NCI-H345 treated with DMSO at 0.1 percent for 48 hours (cell line): ENCODE data around the gene NYAP2.

ENCODE experiments used
- DNase-seq: peaks from one replicate; lab custom pipeline; 2025; ENCODE audit not compliant: unreplicated experiment; lab: John Stamatoyannopoulos, UW

NYAP2 gene

DNA sequence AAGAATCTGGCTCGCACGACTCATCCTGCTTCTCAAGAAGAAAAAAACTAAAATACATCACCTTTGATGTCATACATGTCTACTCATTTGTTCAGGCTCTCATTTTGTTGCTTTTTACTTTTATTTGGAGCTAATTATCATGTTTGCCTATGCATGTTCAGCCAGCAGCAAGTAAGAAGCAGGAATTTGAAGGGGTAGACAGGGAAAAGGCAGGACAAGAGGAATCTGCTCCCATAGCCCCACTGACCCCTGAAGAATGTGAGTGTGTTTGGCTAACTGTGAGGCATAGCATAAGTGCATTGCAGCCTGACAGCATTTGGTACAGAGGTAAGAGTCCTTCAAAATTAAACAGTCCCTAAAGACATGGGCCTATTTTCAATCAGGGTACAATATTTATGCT, 72.7 kb downstream of the NYAP2 start:
- no peak for DNase-seq

DNA sequence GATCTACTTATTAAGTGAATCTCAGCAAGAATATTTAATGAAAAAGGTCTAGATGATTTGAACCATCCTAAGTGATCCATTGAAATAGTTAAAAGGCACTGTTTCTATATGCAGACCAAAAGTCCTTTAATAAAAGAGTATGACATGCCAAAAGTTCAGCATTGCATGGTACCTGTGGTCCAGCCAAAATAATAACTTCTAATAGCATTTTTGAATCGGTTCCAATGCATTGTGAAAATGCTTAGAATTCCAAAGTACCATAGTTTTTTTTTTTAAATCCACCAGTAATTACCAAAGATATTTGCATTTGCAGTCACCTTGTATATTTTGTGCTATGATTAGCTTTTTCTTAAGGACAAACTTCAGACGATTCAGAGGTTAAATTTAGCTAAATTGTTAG, 79.9 kb downstream of the NYAP2 start:
- no peak for DNase-seq

DNA sequence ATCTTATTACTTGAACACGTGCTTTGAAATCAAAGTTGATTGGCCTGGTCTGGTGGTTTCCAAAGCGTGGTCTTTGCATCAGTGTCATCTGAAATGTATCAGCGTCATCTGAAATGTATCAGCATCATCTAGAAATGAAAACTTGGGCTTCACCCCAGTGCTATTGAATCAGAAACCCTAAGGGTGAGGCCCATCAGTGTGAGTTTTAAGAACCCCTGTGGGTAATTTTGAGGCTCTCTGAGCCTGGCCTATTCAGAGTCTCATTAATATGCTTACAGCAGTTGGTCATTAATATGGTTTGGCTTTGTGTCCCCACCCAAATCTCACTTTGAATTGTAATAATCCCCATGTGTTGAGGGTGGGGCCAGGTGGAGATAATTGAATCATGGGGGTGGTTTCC, 85.2 kb downstream of the NYAP2 start:
- DNase-seq, result no peak

DNA sequence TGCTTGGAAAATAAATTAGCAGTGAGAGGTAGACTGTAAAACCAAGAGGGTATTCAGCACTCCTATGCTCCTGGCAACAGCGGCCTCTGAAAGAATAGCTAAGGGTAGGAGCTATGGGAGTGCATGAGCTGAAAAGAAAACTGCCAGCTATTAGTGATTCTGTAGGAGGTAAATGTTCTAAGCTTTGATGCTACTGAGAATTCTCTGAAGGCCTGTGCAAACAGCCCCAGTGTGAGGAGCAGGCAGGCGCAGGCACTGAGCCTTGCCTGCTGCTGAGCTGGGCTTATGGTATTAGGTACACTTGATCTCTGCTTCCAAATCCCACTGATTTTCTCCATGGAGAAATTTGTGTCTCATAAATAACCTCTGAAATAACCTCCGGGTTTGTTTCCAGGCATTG, 86.7 kb downstream of the NYAP2 start:
- DNase-seq, result no peak

DNA sequence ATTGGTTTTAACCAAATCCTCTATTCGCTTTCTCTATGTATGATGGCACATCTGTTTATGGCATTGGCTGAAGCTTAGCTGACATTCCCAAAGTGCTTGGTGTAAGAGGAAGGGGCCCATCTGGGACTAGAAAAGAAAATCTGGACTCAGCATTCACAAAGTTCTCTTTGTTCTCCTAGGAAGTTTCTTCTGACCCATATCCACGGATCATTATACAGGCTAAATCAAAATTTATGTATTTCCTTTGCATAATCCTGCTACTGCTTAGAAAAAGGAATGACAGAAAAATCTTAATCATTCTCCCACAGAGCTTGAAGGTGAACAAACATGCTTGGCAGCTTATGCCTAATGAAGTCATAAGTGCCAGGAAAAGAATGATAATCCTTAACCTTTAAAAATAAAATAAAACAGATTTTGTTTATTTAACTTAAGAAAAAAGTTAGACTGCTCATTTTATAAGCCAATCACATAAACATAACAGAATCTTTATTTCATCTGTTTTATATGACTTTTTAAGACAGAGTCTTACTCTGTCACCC, 88.4 kb downstream of the NYAP2 start:
- no peak for DNase-seq

DNA sequence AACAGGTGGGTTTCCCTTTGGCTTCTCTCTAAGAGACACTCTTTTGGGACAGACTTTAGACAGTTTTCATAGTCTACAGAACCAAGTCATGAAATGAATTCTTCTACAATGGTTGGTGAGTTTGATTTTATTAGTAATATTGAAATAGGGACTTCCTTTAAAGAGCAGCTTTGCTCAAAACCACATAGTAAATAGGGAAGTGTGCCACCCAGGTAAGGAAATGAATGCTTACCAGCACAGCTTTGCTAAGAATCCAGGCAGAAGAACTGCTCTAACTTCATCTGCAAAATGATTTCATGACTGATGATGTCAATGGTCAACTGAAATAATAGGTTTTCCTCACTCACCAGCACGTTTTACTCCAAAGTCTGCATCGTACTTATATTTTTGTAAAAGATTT, 89.2 kb downstream of the NYAP2 start:
- DNase-seq, result no peak

DNA sequence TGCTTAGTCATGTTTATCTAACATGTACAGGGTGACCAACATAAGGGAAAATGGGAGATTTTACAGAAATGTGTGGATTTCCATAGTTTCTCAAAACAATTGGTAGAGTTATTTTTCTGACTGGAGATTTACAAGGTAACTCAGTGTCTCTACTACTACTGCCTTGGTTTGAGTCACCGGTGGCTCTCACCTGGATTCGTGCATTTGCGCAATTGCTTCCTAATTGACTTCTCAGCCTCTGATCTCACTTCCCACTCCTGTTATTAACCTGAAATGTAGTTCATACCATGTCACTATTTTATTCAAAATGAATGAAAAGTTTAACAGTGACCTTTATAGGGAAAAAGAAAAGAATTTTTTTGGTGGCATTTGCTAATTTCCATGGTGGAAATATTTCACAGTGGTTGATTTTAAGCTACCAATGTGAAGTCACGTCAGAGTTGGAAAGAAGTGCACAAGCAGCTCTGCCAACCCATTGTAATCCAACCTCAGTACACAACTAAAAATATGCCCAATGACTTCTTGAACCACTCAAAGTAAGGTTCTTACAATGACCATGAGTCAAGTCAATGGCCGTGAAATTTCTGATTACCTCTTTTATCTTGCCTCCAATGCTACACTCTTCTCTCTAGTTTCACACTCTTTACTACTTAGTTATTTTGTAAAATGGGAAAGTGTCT, 94.0 kb downstream of the NYAP2 start:
- no peak for DNase-seq

DNA sequence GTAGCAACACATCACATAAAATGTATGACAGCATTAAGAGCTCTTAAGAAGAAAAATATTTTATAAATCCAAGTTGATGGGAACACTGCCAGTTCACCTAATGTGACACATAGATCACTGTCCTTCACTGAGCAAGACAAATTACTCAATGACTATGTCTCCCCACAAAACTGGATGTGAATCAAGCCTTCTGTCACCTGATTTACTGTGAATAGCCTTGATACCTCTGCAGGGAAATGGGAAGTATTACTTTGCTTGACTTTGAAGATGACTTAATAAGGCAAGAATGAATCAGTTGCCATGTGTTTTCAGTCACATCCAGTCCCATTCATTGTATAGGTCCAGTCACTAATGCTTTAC, 94.6 kb downstream of the NYAP2 start:
- no peak for DNase-seq

DNA sequence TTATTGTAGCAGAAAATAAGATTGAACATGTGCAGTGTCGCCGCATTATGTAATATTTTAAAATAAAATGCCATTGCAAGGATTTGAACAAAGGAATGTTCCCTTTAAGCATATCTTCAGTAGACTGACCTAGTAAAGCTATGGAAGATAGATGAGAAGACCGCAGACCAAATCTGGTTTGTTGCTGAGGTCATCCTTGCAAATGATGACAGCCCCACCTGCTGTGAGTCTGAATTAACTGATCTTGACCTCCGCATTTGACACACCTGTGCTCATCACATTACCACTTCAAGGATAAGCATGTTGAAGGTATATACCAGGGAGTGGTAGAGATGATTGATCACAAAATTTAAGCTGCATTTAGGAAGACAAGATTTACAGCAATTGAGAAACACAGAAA, 96.2 kb downstream of the NYAP2 start:
- no peak for DNase-seq

DNA sequence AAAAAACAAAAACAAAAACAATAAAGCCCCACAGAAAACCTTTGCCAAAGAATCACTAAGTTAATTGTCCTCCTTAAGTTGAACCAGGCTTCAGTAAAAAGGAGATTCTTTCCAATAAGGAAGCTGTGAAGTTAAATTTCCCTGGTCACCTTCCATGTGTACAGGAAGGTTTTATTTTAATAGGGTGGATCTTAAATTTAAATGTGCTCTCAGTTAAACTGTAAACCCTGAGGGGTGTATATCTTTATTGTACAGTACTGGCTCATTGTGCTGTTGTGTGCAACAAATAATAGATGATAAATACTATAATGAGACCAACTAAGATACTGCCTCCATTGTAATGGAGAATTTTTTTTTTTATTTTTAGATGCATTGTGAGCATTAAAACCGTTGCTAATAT, 97.1 kb downstream of the NYAP2 start:
- DNase-seq, result no peak

DNA sequence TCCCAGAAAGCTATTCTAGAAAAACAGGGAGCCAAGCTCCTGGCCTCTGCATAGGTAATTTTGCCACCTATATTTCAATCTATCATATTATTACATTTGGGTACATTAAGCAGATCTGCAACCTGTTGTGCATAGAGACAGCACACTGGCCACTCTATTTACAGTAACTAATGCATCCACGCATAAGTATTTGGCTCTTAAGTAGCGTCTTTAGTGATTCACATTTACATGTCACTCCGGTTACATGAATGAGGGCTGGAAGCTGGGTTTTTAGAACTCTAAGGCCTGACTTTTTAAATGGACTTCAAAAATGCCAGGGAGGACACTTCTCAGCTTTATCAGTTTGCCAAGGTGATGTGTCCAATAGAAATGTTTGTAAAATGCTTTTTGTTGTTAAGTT, 97.7 kb downstream of the NYAP2 start:
- no peak for DNase-seq

DNA sequence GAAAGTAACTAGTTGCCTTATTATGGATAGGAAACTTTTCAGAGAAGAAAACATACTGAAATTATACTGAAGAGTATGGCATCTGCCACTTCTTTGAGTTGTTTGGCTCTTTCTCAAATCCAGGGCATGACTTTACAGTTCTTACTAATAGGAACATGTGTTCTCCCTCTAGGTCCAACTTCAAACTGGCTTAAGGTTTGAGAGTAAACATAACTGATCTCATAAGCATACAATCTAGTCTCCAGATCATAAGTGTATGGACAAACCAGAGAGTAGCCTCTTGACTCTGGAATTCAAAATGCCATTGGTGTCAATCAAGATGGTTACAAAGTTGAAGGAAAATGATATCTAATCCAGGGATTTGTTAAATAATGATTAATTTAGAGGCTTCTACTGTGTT, 101.5 kb downstream of the NYAP2 start:
- DNase-seq, result no peak

DNA sequence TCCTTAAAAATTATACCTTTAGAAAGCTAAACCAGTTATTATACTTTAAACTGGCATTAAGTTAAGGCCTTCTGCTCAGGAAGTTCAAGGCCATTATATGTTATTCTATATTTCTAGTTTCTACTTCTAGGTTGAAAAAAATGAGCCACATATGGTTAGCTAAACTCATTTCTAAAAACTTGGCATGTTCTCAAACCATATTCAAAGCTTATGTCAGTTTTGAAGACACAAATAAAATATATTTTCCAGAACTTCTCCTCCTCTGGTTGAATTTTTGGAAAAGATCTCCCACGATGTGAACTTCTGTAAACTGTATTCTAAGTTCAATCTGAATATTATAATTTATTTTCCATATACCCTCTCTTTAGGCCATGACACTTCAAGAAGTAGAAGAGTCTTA, 103.5 kb downstream of the NYAP2 start:
- DNase-seq, result no peak

DNA sequence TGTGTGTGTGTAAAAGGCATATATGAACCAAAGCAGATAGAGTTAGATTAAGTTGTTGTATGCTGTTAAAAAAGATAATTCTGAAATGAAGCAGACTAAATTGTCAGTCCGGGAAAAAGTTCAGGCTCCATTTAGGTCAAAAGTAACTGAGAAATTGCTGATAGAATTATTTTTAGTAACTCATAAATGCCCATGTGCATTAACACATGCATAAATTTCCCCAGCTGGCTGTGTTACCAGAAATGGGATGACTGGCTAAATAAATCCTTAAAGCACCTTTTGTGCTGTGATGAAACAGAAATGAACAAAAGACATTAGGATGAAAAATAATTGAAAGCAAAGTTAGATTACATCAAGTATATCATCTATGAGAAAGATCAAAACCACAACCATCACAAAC, 111.3 kb downstream of the NYAP2 start:
- DNase-seq, result no peak

DNA sequence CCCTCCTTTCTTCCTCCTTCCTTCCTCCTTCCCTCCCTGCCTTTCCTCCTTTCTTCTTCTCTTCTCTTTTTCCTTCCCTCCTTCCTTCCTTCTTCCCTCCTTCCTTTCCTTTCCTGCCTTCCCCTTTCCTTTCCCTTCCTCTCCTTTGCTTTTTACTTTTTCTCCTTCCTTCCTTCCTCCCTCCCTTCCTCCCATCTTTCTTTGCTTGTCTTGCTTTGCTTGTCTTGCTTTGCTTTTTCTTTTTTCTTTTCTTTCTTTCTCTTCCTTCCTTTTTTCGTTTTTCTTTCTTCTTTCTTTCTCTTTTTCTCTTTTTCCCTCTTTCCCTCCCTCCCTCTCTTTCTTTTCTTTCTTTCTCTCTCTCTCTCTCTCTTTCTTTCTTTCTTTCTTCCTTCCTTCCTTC, 113.0 kb downstream of the NYAP2 start:
- DNase-seq, result no peak

DNA sequence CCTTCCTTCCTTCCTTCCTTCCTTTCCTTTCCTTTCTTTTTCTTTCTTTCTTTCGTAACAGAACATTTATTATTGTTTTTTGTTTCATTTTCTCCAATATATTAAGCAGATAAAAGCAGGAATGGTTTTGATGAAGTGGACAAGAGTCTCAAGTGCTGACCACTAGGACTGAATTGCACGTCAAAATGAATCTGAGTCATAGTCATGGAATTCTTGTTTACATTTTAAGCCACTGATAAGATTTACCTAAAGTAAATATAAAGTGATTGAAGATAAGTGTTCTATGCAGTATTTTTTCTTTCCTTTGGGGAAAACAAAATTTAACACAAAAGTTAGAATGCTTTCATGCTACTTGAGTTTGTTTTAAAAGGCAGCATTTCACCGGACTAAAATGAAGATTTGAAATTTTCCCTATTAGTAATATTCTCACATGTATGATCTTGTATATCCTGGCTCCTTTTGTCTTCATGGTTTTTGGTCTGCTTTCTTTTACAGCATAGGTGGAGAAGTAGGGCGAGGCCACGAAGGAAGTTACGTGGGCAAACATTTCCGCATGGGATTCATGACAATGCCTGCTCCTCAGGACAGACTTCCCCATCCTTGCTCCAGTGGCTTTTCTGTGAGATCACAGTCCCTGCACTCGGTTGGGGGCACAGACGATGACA, 113.5 kb downstream of the NYAP2 start:
- no peak for DNase-seq

DNA sequence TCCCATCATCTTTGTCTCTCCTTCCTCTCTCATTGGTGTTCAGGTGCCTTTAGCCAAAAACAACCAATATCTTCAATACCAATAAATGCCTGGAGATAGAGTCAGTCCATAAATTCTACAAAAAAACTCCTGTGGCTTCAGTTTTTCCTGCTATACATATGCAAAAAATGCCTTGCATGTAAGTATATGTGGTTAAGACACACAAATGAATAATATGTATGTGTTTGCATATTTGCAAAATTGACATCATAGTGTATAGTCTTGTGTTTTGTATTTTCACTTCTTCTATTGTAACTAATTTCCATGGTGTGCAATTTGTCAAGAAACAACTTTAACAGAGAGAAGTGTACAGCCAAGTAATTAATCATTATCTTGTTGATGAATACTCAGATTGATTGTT, 115.5 kb downstream of the NYAP2 start:
- no peak for DNase-seq

DNA sequence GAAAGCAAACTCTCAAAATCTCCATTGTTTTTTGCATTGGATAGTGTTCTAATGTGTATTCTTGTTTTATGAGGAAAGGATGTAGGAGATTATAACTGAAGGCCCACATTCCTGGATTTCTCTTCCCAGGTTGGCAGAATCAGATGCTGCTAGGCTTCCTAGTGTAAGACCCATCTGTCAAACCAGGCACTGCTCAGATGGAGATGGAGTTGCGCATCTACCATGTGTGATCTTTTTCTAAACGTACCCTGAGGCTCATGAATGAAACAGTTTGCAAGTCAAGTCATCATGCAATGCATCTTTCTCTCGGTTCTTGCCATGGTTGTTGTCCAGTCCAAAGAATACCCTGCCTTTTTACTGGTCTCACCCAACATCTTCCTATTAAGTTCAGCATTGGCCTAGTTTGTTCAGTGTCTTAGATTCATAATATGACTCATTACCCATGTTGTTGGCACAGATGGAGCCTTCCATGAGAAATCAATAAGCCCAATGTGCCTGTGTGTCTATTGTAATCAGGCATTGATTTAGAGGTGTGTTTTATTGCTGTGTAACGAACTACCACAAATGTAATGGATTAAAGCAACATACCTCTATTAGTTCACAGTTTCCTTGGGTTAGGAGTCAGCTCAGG, 127.4 kb downstream of the NYAP2 start:
- no peak for DNase-seq

DNA sequence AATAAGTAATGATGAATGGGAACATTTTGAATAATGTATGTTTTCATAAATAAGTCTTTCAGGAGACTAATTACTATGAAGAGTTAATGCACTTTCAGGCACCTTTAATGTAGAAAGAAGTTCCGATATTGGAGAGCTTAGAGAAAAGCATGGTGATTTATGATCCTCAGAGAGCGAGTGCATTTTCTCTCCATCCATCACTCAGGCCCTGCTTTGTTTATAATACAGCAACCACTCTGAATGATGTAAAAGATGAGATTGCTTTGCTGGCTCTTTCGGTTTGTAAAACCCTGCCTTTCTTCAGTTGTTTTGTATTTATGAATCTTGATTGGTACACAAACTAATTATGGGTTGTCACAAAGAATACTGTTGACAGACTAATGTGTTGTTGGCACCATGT, 132.0 kb downstream of the NYAP2 start:
- DNase-seq, result no peak

DNA sequence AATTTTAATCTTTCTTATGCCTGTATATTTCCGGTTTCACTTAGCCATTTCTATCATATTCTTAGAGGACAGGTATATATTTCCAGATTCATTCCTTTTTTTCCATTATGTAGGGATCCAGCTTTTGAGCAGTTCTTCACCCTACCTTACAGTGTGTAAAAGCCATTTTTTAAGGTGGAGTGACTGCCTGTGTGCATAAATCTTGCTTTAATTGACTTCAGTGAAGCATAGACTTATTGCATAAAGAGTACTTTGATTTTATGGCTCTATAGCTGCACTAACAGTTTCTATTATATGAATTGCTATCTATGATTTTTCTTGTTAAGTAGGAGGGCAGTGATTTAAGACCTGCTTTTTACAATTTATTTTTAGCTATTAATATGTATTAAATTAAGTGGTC, 132.6 kb downstream of the NYAP2 start:
- no peak for DNase-seq

DNA sequence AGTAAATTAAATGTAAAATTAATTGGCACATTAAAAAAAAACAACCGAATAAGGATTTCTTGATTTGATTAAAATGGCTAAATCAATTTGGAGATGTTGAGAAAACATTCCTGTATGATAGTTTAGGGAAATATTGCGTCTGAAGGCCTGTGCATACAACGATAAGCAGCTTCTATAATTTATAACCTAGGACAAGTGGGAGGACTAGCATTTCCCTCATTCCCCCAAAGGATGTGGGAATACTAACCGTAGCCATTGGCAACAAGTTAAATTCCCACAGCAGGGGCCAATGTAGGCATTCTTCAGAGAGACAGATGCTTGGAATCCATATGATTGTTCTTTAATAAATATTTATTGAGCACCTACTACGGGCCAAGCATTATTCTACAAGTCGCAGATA, 134.5 kb downstream of the NYAP2 start:
- no peak for DNase-seq

DNA sequence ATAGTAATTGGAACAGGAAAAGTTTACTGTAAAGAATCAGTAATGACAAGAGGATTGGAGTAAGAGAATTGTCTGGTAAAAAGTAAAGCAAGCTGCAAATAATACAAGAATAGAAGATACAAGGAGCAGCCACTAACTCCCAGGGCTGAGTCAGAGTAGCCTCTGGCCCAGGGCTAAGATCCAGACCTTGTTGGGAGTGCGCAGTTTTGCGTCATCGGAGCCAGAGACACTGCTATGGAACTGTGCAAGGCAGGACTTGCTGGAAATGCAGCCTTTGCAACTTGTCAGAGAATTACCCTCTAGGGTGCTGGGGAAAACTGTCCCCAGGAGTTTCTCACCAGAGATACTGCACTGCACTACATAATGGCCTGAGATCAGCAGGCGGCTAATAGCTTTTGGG, 135.2 kb downstream of the NYAP2 start:
- DNase-seq, result no peak

DNA sequence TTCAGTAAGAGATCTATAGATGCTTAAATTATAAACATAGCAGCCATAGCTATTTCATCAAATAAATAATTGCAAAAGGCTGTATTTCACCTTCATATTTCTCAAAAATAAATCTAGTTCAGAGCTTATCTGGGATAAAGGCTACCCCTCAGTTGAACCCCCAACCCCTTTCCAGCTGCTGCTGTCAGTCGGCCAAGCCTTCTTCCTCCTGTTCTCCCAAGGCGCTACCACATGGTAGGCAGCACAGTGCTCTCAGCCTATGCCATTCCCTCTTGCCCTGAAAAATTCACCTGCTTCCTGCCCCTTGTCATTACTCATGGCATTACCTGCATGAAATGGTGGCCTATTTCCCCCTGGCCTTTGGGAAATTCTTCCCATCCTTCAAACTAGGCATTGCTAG, 136.5 kb downstream of the NYAP2 start:
- no peak for DNase-seq
